GM19395 (cell line): Measurements from ENCODE around the gene STAB2.

ENCODE experiments used
- ATAC-seq: cut with Tn5 transposase; IDR thresholded peaks from one replicate; pipeline ENCODE4 v1.9.1; 2021; ENCODE audit warnings: mild to moderate bottlenecking, moderate library complexity; ENCODE audit not compliant: unreplicated experiment

Gene STAB2

GRCh38 chr12:103773109-103773910, 186.2 kb downstream of the STAB2 start:
- no peak for ATAC-seq

GRCh38 chr12:103774977-103775560, 188.0 kb downstream of the STAB2 start:
- no peak for ATAC-seq

- no peak for ATAC-seq
Measured at GRCh38 chr12:103778781-103779180, 191.7 kb downstream of the STAB2 start.

- ATAC-seq, result no peak
Measured at GRCh38 chr12:103779410-103780092, 192.5 kb downstream of the STAB2 start.

- no peak for ATAC-seq
Measured at GRCh38 chr12:103780093-103780440, 193.0 kb downstream of the STAB2 start.

GRCh38 chr12:103780992-103781391, 193.9 kb downstream of the STAB2 start:
- ATAC-seq, result no peak

GRCh38 chr12:103782399-103782798, 195.3 kb downstream of the STAB2 start:
- no peak for ATAC-seq

GRCh38 chr12:103783744-103784664, 196.9 kb downstream of the STAB2 start:
- no peak for ATAC-seq

GRCh38 chr12:103785243-103786031, 198.4 kb downstream of the STAB2 start:
- no peak for ATAC-seq

GRCh38 chr12:103786201-103786600, 199.1 kb downstream of the STAB2 start:
- no peak for ATAC-seq

GRCh38 chr12:103791350-103791920, 204.4 kb downstream of the STAB2 start:
- no peak for ATAC-seq

- no peak for ATAC-seq
Measured at GRCh38 chr12:103793046-103793445, 206.0 kb downstream of the STAB2 start.

GRCh38 chr12:103793512-103794045, 206.5 kb downstream of the STAB2 start:
- no peak for ATAC-seq

- ATAC-seq, result no peak
Measured at GRCh38 chr12:103794309-103795213, 207.5 kb downstream of the STAB2 start.

- no peak for ATAC-seq
Measured at GRCh38 chr12:103798586-103798985, 211.5 kb downstream of the STAB2 start.

GRCh38 chr12:103799504-103799856, 212.4 kb downstream of the STAB2 start:
- ATAC-seq, result no peak

- no peak for ATAC-seq
Measured at GRCh38 chr12:103799857-103800771, 213.0 kb downstream of the STAB2 start.
